Measurements from ENCODE around the gene PMM1. TPM values are rescaled to one million over a fixed set of nuclear protein-coding genes. Genes with fewer than 3 reads are reported as not detected.
A peak's percentile ranks its signal among the peaks of the same experiment; 100 is the strongest.

PMM1 gene
- total and polyA plus RNA-seq, 2 of the 13 experiments (the other 11 are each of a cell fraction or from before 2014, with no cell fraction given) = 17.8 to 95.6 TPM

- TF ChIP-seq ZBTB14 (CRISPR knock-in tag; IDR thresholded peaks at IDR 0.05) (0 out of 2 replicates have a peak, but pooled peaks have one; percentile 24), BCL6 (CRISPR knock-in tag; IDR thresholded peaks at IDR 0.05) (no peak), NFE2 (CRISPR knock-in tag; IDR thresholded peaks at IDR 0.05) (no peak), HDAC1 (CRISPR knock-in tag; IDR thresholded peaks at IDR 0.05) (peak; percentile 57; the same call in 1 of the 2 replicates), ZMAT3 (CRISPR knock-in tag; conservative IDR thresholded peaks at IDR 0.05) (no peak), ZFX (CRISPR knock-in tag; IDR thresholded peaks at IDR 0.05; ENCODE audit: low read depth) (peak; percentile 76), ZNF331 (CRISPR knock-in tag; IDR thresholded peaks at IDR 0.05) (peak; percentile 40; the same call in 1 of the 2 replicates), ETV5 (CRISPR knock-in tag; IDR thresholded peaks at IDR 0.05; ENCODE audit: borderline replicate concordance) (peak; percentile 17; the same call in 1 of the 2 replicates), HMGXB4 (CRISPR knock-in tag; IDR thresholded peaks at IDR 0.05; ENCODE audit: borderline replicate concordance in 1 of 2, low read depth in 1 of 2) (peak; percentile 78 to 95), NBN (conservative IDR thresholded peaks at IDR 0.05) (no peak), ZNF33B (CRISPR knock-in tag; IDR thresholded peaks at IDR 0.05) (0 out of 2 replicates have a peak, but pooled peaks have one; percentile 35), ELF1 (CRISPR knock-in tag; IDR thresholded peaks at IDR 0.05) (peak; percentile 84), ZBTB38 (CRISPR knock-in tag; IDR thresholded peaks at IDR 0.05) (no peak), MIXL1 (CRISPR knock-in tag; IDR thresholded peaks at IDR 0.05) (no peak), MED1 (CRISPR knock-in tag; IDR thresholded peaks at IDR 0.05) (peak; percentile 25; the same call in 1 of the 2 replicates), ZNF670 (CRISPR knock-in tag; IDR thresholded peaks at IDR 0.05; ENCODE audit: borderline replicate concordance) (no peak), ZNF83 (CRISPR knock-in tag; IDR thresholded peaks at IDR 0.05; ENCODE audit: borderline replicate concordance) (no peak), CREB1 (IDR thresholded peaks at IDR 0.05) (0 out of 2 replicates have a peak, but pooled peaks have one; percentile 17), CREB1 (CRISPR knock-in tag; IDR thresholded peaks at IDR 0.05) (0 out of 2 replicates have a peak, but pooled peaks have one; percentile 14), PRDM10 (CRISPR knock-in tag; IDR thresholded peaks at IDR 0.05; ENCODE audit: low read depth) (no peak), MZF1 (CRISPR knock-in tag; IDR thresholded peaks at IDR 0.05; ENCODE audit: borderline replicate concordance) (no peak), ZNF766 (CRISPR knock-in tag; IDR thresholded peaks at IDR 0.05; ENCODE audit: borderline replicate concordance) (0 out of 2 replicates have a peak, but pooled peaks have one; percentile 20), ZSCAN9 (CRISPR knock-in tag; IDR thresholded peaks at IDR 0.05; ENCODE audit: borderline replicate concordance) (0 out of 2 replicates have a peak, but pooled peaks have one; percentile 17), CHD4 (IDR thresholded peaks at IDR 0.05; ENCODE audit: borderline replicate concordance, low read length) (0 out of 2 replicates have a peak, but pooled peaks have one; percentile 16)
Measured at GRCh38 chr22:41543854-41544670, 45.6 kb downstream of the PMM1 start, which contains the start of gene POLR3H (continued).

Data from HepG2 (cell line).